Gastrocnemius medialis (tissue), 4 donors: ENCODE data around the gene IPCEF1. TPM values are rescaled to one million over a fixed set of nuclear protein-coding genes. Genes with fewer than 3 reads are reported as not detected.

Experiments used
- ATAC-seq, 2 donors: fragments of 150-250 bp; one replicate each; pipeline ENCODE4 v1.9.1; 2016
- DNase-seq, 2 donors: peaks; one replicate each; pipeline ENCODE4 v3.0.0-alpha.2; 2019
- H3K27ac ChIP-seq, 4 donors: fragments of 200-600 bp; sonication (generic); 1 replicate in 1 of 4; 2 replicates in 3 of 4; pipeline ENCODE4 v1.5.1; 2016 to 2018; ENCODE audit warnings: mild to moderate bottlenecking in 2 of 4, moderate library complexity in 1 of 4
- H3K27me3 ChIP-seq, 3 donors: fragments of 200-600 bp; sonication (generic) in 2 of 3; 1 replicate in 1 of 3; 2 replicates in 2 of 3; pipeline versions ENCODE4 v1.5.1 to v1.6.0; 2016 to 2019; ENCODE audit warnings: mild to moderate bottlenecking in 1 of 3, moderate library complexity in 1 of 3
- H3K36me3 ChIP-seq, 2 donors: fragments of 200-600 bp; sonication (generic) in 1 of 2; one replicate each; pipeline ENCODE4 v1.5.1; 2017 to 2018
- H3K4me1 ChIP-seq, 2 donors: fragments of 200-600 bp; sonication (generic) in 1 of 2; one replicate each; pipeline ENCODE4 v1.5.1; 2016 to 2017; ENCODE audit warnings: mild to moderate bottlenecking in 2 of 2
- H3K4me3 ChIP-seq, 4 donors: fragments of 200-600 bp; sonication (generic) in 3 of 4; 1 replicate in 1 of 4; 2 replicates in 3 of 4; pipeline ENCODE4 v1.5.1; 2016 to 2019; ENCODE audit warnings: mild to moderate bottlenecking in 2 of 4
- H3K9me3 ChIP-seq, 3 donors: fragments of 200-600 bp; sonication (generic) in 2 of 3; 1 replicate in 1 of 3; 2 replicates in 2 of 3; pipeline ENCODE4 v1.5.1; 2016 to 2019
- CTCF ChIP-seq, 5 experiments: fragments of 450-650 bp in 3 of 5; fragments of 200-600 bp in 2 of 5; sonication (generic) in 2 of 5; IDR thresholded peaks in 4 of 5; conservative IDR thresholded peaks in 1 of 5; 1 replicate in 4 of 5; 2 replicates in 1 of 5; pipeline ENCODE4 v1.5.1; 2016 to 2019; ENCODE audit warnings: antibody characterized with exemption in 5 of 5, mild to moderate bottlenecking in 3 of 5, moderate library complexity in 3 of 5
- POLR2A ChIP-seq, 2 donors: fragments of 450-650 bp; IDR thresholded peaks; one replicate each; pipeline ENCODE4 v1.6.1; 2017; ENCODE audit warnings: antibody characterized with exemption in 2 of 2, mild to moderate bottlenecking in 2 of 2, moderate library complexity in 2 of 2
- in situ Hi-C, 4 donors: fragments of 200-750 bp; cut with MboI; loops; one replicate each; pipeline versions ENCODE4 v1.15.0 to v1.8.0; 2017; ENCODE audit warnings: low sequenced_read_pairs in 4 of 4
- intact Hi-C: fragments of 100-400 bp; cut with DNase I; formaldehyde crosslinking; loops from one replicate; pipeline ENCODE4 v1.15.1; 2023; ENCODE audit warnings: low total_unique reads
- total RNA-seq, 4 donors: library from RNA; depleted of rRNA; stranded (reverse); fragments of >200 nt; gene quantifications; one replicate each; pipeline versions ENCODE4 v1.1.0 to v1.2.3, GENCODE V29; 2016

IPCEF1 gene
- total RNA-seq, 4 donors from 2014 or later = 0.24 to 0.85 TPM; not detected in 2

- Histone ChIP-seq H3K27ac (no peak overlapping the region), H3K36me3 (no peaks in the 10 kb centered on the region), H3K27me3 (no peaks in the 10 kb centered on the region), H3K9me3 (no peaks in the 10 kb centered on the region), H3K4me3 (no peak overlapping the region), H3K4me1 (no peaks in the 10 kb centered on the region)
- in situ Hi-C loops = no loop called here
- TF ChIP-seq POLR2A (IDR thresholded peaks at IDR 0.05) = no peak
- no peak for TF ChIP-seq CTCF (IDR thresholded peaks at IDR 0.05 in 4 of 5, conservative IDR thresholded peaks at IDR 0.05 in 1 of 5)
- no peak for ATAC-seq
- intact Hi-C loops = no loop called here
- DNase-seq = no peak
Measured at GRCh38 chr6:154267508-154268106, 89.0 kb downstream of the IPCEF1 start.

DNA sequence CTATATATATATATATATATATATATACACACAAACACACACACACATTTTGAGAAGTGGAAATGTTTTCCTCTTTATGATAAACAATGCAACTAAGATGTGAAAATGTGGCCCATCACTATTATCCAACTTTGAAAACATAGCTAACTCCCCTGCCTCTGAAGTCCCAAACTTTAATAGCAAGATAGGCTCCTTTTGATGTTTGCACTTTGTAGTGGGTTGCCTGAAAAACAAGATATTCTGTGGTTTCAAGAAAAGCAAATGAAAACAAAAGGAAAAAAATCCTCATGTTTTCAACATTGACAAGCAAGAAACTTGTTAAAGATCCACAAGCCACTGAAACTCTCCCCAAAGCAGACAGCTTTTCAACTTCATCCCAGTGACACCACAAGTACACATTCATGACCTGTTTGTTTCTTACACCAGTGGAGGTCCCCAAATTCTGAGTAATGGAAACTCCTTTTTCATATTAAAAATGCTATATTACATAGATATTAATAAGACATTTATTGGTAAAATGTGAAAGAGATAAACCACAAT, 90.0 kb downstream of the IPCEF1 start:
- TF ChIP-seq POLR2A (IDR thresholded peaks at IDR 0.05) (no peak), CTCF (IDR thresholded peaks at IDR 0.05 in 4 of 5, conservative IDR thresholded peaks at IDR 0.05 in 1 of 5) (no peak)
- in situ Hi-C loops = no loop called here
- H3K27me3 ChIP-seq = no peaks in the 10 kb centered on the region
- H3K4me3 ChIP-seq = no peak overlapping the region
- no peaks in the 10 kb centered on the region for H3K36me3 ChIP-seq
- intact Hi-C loops = no loop called here
- ATAC-seq = no peak
- DNase-seq = no peak
- no peaks in the 10 kb centered on the region for H3K4me1 ChIP-seq
- H3K27ac ChIP-seq = no peak overlapping the region
- no peaks in the 10 kb centered on the region for H3K9me3 ChIP-seq

DNA sequence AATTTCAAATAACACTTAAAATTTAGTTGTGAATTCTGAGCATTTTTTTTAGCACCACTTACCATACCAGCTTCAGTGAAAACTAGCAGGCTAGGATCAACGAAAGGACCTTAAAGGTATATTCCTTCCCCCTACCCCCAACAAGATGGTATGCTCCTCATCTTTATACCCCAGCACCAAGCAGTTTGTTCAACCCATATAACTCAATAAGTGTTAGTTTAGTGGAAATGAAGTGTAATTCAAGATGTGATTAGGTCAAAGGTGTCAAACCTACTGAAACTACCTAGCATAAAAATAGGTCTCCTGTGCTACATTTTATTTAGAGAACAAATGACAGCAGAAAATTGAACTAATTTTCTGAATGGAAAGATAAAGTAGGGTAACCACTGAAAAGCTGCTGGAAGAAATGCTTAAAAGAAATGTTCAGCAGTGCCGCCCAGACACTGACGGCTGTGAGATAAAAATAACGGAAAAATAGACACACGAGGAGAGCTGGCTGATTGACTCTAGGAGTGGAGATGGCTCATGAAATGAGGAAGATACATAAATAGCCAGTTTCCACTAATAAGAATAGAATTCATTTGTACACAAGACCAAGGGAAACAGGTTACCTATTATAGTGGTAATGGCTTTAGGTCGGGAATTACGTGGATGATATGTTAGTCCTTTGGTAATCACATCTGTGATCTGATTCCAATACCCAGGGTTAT, 94.8 kb downstream of the IPCEF1 start:
- no peak overlapping the region for H3K4me3 ChIP-seq
- DNase-seq = no peak
- no peaks in the 10 kb centered on the region for H3K36me3 ChIP-seq
- no peaks in the 10 kb centered on the region for H3K4me1 ChIP-seq
- no peaks in the 10 kb centered on the region for H3K27me3 ChIP-seq
- H3K9me3 ChIP-seq = no peaks in the 10 kb centered on the region
- in situ Hi-C loops (no loop called here), intact Hi-C loops (no loop called here)
- ATAC-seq = no peak
- TF ChIP-seq POLR2A (IDR thresholded peaks at IDR 0.05) (no peak), CTCF (IDR thresholded peaks at IDR 0.05 in 4 of 5, conservative IDR thresholded peaks at IDR 0.05 in 1 of 5) (no peak)
- no peak overlapping the region for H3K27ac ChIP-seq

- DNase-seq = no peak
- Histone ChIP-seq H3K4me3 (no peak overlapping the region), H3K9me3 (no peaks in the 10 kb centered on the region), H3K27ac (no peak overlapping the region), H3K36me3 (no peaks in the 10 kb centered on the region), H3K4me1 (no peaks in the 10 kb centered on the region), H3K27me3 (no peaks in the 10 kb centered on the region)
- intact Hi-C loops = no loop called here
- in situ Hi-C loops = no loop called here
- no peak for ATAC-seq
- TF ChIP-seq CTCF (IDR thresholded peaks at IDR 0.05 in 4 of 5, conservative IDR thresholded peaks at IDR 0.05 in 1 of 5) (no peak), POLR2A (IDR thresholded peaks at IDR 0.05) (no peak)
Measured at GRCh38 chr6:154258064-154258757, 98.4 kb downstream of the IPCEF1 start.
